ENCODE data around the gene ARMC9. TPM values are rescaled to one million over a fixed set of nuclear protein-coding genes. Genes with fewer than 3 reads are reported as not detected.
"Not testable (repeated sequence)": the region's sequence is repeated elsewhere in the genome, so short reads cannot be mapped to it uniquely, and the experiment has no call there.

ARMC9 gene
- total and polyA plus RNA-seq, 11 donors = 0.95 to 4.7 (median 2.4) TPM

DNA sequence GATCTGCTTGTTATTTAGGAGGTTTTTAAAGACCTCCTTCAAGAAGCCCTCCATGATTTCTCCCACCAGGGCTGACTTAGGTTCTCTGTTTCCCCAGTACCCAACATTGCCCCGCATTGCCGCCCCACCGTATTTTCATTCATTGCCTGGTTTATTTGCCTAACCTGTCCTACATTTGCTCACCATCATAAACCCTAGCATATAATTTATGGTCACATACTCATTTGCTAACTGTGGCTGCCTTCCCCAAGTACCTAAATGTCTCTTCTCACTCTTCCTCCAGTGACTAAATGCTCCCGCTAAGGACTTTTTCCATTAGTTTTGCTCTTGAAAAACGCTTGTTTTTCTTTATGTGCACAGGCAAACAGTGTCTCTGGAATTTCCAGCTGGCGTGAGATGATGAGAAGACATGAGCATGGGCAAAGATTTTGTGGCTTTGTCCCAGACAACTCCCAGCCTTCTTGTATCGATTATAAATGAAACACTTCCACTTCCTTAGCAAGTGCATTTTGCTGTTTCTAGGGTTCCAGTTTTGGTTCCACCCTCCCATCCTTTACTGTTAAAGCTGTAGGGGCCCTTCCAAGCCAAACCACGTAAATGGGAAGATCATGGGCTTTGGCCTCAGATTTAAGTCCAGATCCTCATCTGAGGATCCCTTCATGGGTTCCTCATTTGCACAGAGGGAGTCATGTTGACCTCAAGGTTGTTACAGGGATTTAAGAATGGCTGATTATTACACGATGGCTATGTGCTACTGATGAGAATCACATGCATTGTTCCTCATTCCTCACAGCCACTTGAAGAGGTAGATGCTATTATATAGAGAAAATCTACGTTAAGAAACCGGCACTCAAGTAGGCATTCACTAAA lies 21.0 kb upstream of the ARMC9 start:
- H3K36me3 ChIP-seq = peaks cover 0 to 28% (median 12%) of the 10 kb centered on the region in 9 donors
- no peaks in the 10 kb centered on the region for H3K9me3 ChIP-seq
- H3K4me1 ChIP-seq = peaks cover 0 to 41% (median 18%) of the 10 kb centered on the region in 12 donors
- H3K27ac ChIP-seq = no peak overlapping the region
- no peak overlapping the region for H3K4me3 ChIP-seq
- intact Hi-C loops (cut with DNase I) = no loop called here
- DNase-seq (no peak), ATAC-seq (no peak)
- TF ChIP-seq CTCF (IDR thresholded peaks at IDR 0.05) = no peak
- no peak for TF ChIP-seq POLR2A (IDR thresholded peaks at IDR 0.05)
- no peaks in the 10 kb centered on the region for H3K27me3 ChIP-seq
- 90 to 91% (median 90%) methylated on average over 11 of the region's 11 CpGs for WGBS, 4 donors

- H3K27me3 ChIP-seq; intact Hi-C loops (cut with DNase I); DNase-seq; H3K4me3 ChIP-seq; ATAC-seq; H3K9me3 ChIP-seq; H3K27ac ChIP-seq: not testable (repeated sequence)
- Histone ChIP-seq H3K4me1 (peaks cover 0 to 42% (median 20%) of the 10 kb centered on the region in 12 donors), H3K36me3 (peaks cover 0 to 15% (median 0%) of the 10 kb centered on the region in 9 donors)
- WGBS, 4 donors = 92 to 97% (median 94%) methylated on average over 5 of the region's 5 CpGs
Measured at GRCh38 chr2:231178805-231179204, 19.6 kb upstream of the ARMC9 start.

DNA sequence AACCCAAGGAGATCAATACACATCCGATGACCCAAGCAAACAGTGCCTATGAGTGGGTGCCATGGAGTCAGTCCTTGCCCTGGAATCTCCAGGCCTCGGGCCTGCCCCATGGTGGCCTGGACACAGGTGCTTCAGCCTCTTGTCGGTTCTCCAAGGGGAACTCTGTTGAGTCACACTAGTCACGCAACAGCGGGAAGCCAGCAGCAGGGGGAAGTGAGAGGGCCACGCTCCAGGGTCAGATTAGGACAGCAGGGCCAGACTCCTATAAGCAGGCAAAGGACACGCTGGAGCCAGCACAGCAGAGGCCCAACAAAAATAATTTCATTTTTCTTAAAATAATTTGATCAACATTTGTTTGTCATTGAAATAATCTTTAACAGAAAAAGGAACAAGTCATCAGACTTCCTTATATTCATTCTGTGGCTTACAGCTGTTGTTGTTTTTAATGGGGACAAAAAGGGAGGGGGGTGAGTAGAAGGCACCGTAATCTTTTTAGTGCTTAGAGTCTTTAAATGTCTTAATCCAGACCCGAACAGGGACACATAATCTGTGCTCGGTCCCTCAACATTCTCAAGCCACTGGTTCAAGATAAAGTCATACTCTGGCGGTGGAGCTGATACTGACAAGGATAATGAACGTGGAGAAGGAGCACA lies 16.4 kb upstream of the ARMC9 start:
- H3K27me3 ChIP-seq = no peaks in the 10 kb centered on the region
- TF ChIP-seq POLR2A (IDR thresholded peaks at IDR 0.05) (no peak), CTCF (IDR thresholded peaks at IDR 0.05) (peak in 1 of 12 donors; percentile 7)
- peak overlapping the region; percentile 9 to 77 (median 54) for H3K27ac ChIP-seq
- no peaks in the 10 kb centered on the region for H3K9me3 ChIP-seq
- DNase-seq (peak; percentile 73 to 87 (median 86)), ATAC-seq (peak; percentile 78 to 89 (median 86))
- H3K4me3 ChIP-seq = no peak overlapping the region
- peaks cover 5 to 63% (median 36%) of the 10 kb centered on the region in 12 donors for H3K4me1 ChIP-seq
- intact Hi-C loops (cut with DNase I) = loop anchor here in 1 of 10 donors (2.0 kb wide), 1 partner anchor 57 kb away; the partner anchor contains the start of gene HTR2B
- no peaks in the 10 kb centered on the region for H3K36me3 ChIP-seq
- WGBS, 4 donors = 32 to 42% (median 36%) methylated on average over 10 to 12 of the region's 12 CpGs

DNA sequence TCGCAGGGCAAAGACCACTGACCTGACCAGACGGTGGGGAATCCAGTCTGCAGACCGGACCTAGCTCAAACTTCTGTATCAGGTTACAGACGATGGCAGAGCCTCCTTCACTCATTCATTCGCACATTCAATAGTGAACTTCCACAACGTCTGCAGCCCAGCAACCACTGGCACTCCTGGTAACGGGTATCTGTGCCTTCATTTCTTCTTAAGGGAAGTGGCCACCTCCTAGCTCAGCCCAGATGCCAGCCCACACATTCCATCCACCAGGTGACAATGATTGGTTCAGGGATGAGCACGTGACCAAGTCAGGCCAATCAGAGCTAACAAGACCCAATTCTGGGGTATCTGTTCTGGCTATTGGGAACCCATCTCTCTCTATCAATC lies 15.9 kb upstream of the ARMC9 start:
- Histone ChIP-seq H3K4me1 (peaks cover 5 to 69% (median 36%) of the 10 kb centered on the region in 12 donors), H3K4me3 (no peak overlapping the region), H3K9me3 (no peaks in the 10 kb centered on the region), H3K27me3 (no peaks in the 10 kb centered on the region), H3K36me3 (no peaks in the 10 kb centered on the region), H3K27ac (peak overlapping the region in 11 of 12 donors; percentile 9 to 77 (median 55))
- no peak for ATAC-seq
- intact Hi-C loops (cut with DNase I) = loop anchor here in 1 of 10 donors (2.0 kb wide), 1 partner anchor 58 kb away; the partner anchor contains the start of gene HTR2B
- WGBS, 4 donors = 77 to 83% (median 82%) methylated on average over 8 of the region's 8 CpGs
- no peak for DNase-seq
- TF ChIP-seq CTCF (IDR thresholded peaks at IDR 0.05) (no peak), POLR2A (IDR thresholded peaks at IDR 0.05) (no peak)

Data from heart left ventricle (tissue), 16 donors.